GM12872 (cell line): Measurements from ENCODE around the gene GATM.

ENCODE experiments used
- CTCF ChIP-seq: IDR thresholded peaks from 3 replicates; pipeline ENCODE4 v1.5.1; 2011; ENCODE audit warnings: low read depth, mild to moderate bottlenecking, low read length, moderate library complexity; ENCODE audit not compliant: insufficient read depth

GATM gene

GRCh38 chr15:45407786-45408185, 29.4 kb upstream of the GATM start:
- no peak for TF ChIP-seq CTCF

- no peak for TF ChIP-seq CTCF
These were observed 24.9 kb upstream of the GATM start for GRCh38 chr15:45402955-45403877.

GRCh38 chr15:45402162-45402954, 24.0 kb upstream of the GATM start:
- TF ChIP-seq CTCF, result no peak

GRCh38 chr15:45401665-45402161, 23.4 kb upstream of the GATM start:
- TF ChIP-seq CTCF, result no peak

- peak; percentile 67 for TF ChIP-seq CTCF
These were observed 21.3 kb upstream of the GATM start for GRCh38 chr15:45399381-45400212.

- no peak for TF ChIP-seq CTCF
These were observed 18.8 kb upstream of the GATM start for GRCh38 chr15:45397116-45397665.
